Neural cell (in vitro differentiated cells): Measurements from ENCODE around the gene BCL11B. TPM values are rescaled to one million over a fixed set of nuclear protein-coding genes. Genes with fewer than 3 reads are reported as not detected.

Source experiments
- H2AFZ ChIP-seq: fragments of 200-600, 300-800 bp; sonication (generic), shearing (Covaris generic); 2 replicates; pipeline ENCODE4 v1.6.0; 2014; ENCODE audit warnings: low read depth, mild to moderate bottlenecking, antibody characterized with exemption, low read length, moderate library complexity
- H3F3A ChIP-seq: fragments of 200-600 bp; shearing (Covaris generic); 2 replicates; pipeline ENCODE4 v1.6.1; 2016; ENCODE audit warnings: mild to moderate bottlenecking, moderate library complexity, mixed read lengths, antibody characterized with exemption, low read length; ENCODE audit not compliant: insufficient read depth, poor library complexity, severe bottlenecking
- H3K27ac ChIP-seq: fragments of 200-600, 300-800 bp; sonication (generic), shearing (Covaris generic); 2 replicates; pipeline ENCODE4 v1.5.1; 2014; ENCODE audit warnings: mild to moderate bottlenecking, low read length, moderate library complexity
- H3K27me3 ChIP-seq: fragments of 300-800, 200-600 bp; sonication (generic), shearing (Covaris generic); 2 replicates; pipeline ENCODE4 v1.6.0; 2014; ENCODE audit warnings: mild to moderate bottlenecking, low read depth, low read length, moderate library complexity; ENCODE audit not compliant: insufficient read depth
- H3K36me3 ChIP-seq: fragments of 300-800, 200-600 bp; sonication (generic), shearing (Covaris generic); 2 replicates; pipeline ENCODE4 v1.5.1; 2014; ENCODE audit warnings: mild to moderate bottlenecking, antibody characterized with exemption, low read length, moderate library complexity; ENCODE audit not compliant: insufficient read depth
- H3K4me2 ChIP-seq: fragments of 300-800, 200-600 bp; sonication (generic), shearing (Covaris generic); 2 replicates; pipeline ENCODE4 v1.6.0; 2014; ENCODE audit warnings: mild to moderate bottlenecking, low read length
- H3K4me3 ChIP-seq: fragments of 300-800, 200-600 bp; sonication (generic), shearing (Covaris generic); 2 replicates; pipeline ENCODE4 v1.5.1; 2014; ENCODE audit warnings: mild to moderate bottlenecking, low read length, moderate library complexity
- H3K79me2 ChIP-seq: fragments of 200-600 bp; shearing (Covaris generic); replicated peaks from 2 replicates; pipeline ENCODE4 v1.6.0; 2014; ENCODE audit warnings: mild to moderate bottlenecking, low read length, moderate library complexity; ENCODE audit not compliant: insufficient read depth
- H3K9ac ChIP-seq: fragments of 300-800, 200-600 bp; sonication (generic), shearing (Covaris generic); 2 replicates; pipeline ENCODE4 v1.6.1; 2016; ENCODE audit warnings: mild to moderate bottlenecking, low read length, mixed read lengths
- H3K9me2 ChIP-seq: fragments of 200-600 bp; shearing (Covaris generic); 2 replicates; pipeline ENCODE4 v1.6.1; 2016; ENCODE audit warnings: mild to moderate bottlenecking, low read length, mixed read lengths; ENCODE audit not compliant: insufficient read depth
- H3K9me3 ChIP-seq: fragments of 200-600, 300-800 bp; sonication (generic), shearing (Covaris generic); 2 replicates; pipeline ENCODE4 v1.6.1; 2016; ENCODE audit warnings: mild to moderate bottlenecking, mixed run types, low read length, moderate library complexity, mixed read lengths
- H4K20me1 ChIP-seq: fragments of 200-600 bp; shearing (Covaris generic); 2 replicates; pipeline ENCODE4 v1.6.1; 2016; ENCODE audit warnings: mild to moderate bottlenecking, mixed run types; ENCODE audit not compliant: insufficient read depth
- EP300 ChIP-seq: fragments of 450-650 bp; conservative IDR thresholded peaks from 2 replicates; pipeline ENCODE4 v1.6.1; 2014; ENCODE audit warnings: antibody characterized with exemption, mild to moderate bottlenecking, moderate library complexity; ENCODE audit not compliant: poor library complexity, severe bottlenecking
- EZH2 ChIP-seq: fragments of 200-600, 300-800 bp; shearing (Covaris generic), sonication (generic); IDR thresholded peaks from 2 replicates; pipeline ENCODE4 v1.6.1; 2014; ENCODE audit warnings: antibody characterized with exemption, low read length, borderline replicate concordance, mild to moderate bottlenecking; ENCODE audit not compliant: insufficient read depth, poor library complexity, severe bottlenecking
- MXI1 ChIP-seq: fragments of 450-650 bp; conservative IDR thresholded peaks from 2 replicates; pipeline ENCODE4 v1.6.1; 2014; ENCODE audit warnings: antibody characterized with exemption, mild to moderate bottlenecking; ENCODE audit not compliant: poor library complexity, severe bottlenecking
- POLR2AphosphoS5 ChIP-seq: IDR thresholded peaks from 2 replicates; pipeline ENCODE4 v1.6.1; 2012
- RAD21 ChIP-seq: fragments of 450-650 bp; conservative IDR thresholded peaks from 2 replicates; pipeline ENCODE4 v1.6.1; 2014; ENCODE audit warnings: antibody characterized with exemption, mild to moderate bottlenecking, moderate library complexity
- REST ChIP-seq: IDR thresholded peaks from 2 replicates; pipeline ENCODE4 v1.6.1; 2012; ENCODE audit warnings: borderline replicate concordance
- SMC3 ChIP-seq: fragments of 450-650 bp; conservative IDR thresholded peaks from 2 replicates; pipeline ENCODE4 v1.6.1; 2014; ENCODE audit warnings: antibody characterized with exemption, mild to moderate bottlenecking, moderate library complexity; ENCODE audit not compliant: poor library complexity
- TAF1 ChIP-seq: IDR thresholded peaks from 2 replicates; pipeline ENCODE4 v1.6.1; 2012; ENCODE audit warnings: low read depth
- polyA plus RNA-seq: library from polyadenylated mRNA; depleted of rRNA; stranded (reverse); fragments of >200 nt; gene quantifications from 2 replicates; pipeline ENCODE4 v1.2.3, GENCODE V29; 2014
- TF ChIP-seq, protein P1 (sequence below): fragments of 450-650 bp; IDR thresholded peaks from 2 replicates; pipeline ENCODE4 v1.5.1; 2014; ENCODE audit warnings: antibody characterized with exemption, mild to moderate bottlenecking, moderate library complexity; ENCODE audit not compliant: poor library complexity, severe bottlenecking

The BCL11B gene
- polyA plus RNA-seq, 1 donor from 2014 or later = 104 TPM

GRCh38 chr14:99296517-99296916 lies 24.5 kb upstream of the BCL11B start:
- H4K20me1 ChIP-seq = no peaks in the 10 kb centered on the region
- no peaks in the 10 kb centered on the region for H3K9me3 ChIP-seq
- H3K27ac ChIP-seq = no peak overlapping the region
- no peaks in the 10 kb centered on the region for H3K27me3 ChIP-seq
- H2AFZ ChIP-seq = no peak overlapping the region
- no peak overlapping the region for H3K4me3 ChIP-seq
- H3K9ac ChIP-seq = no peak overlapping the region
- TF ChIP-seq, protein P1, sequence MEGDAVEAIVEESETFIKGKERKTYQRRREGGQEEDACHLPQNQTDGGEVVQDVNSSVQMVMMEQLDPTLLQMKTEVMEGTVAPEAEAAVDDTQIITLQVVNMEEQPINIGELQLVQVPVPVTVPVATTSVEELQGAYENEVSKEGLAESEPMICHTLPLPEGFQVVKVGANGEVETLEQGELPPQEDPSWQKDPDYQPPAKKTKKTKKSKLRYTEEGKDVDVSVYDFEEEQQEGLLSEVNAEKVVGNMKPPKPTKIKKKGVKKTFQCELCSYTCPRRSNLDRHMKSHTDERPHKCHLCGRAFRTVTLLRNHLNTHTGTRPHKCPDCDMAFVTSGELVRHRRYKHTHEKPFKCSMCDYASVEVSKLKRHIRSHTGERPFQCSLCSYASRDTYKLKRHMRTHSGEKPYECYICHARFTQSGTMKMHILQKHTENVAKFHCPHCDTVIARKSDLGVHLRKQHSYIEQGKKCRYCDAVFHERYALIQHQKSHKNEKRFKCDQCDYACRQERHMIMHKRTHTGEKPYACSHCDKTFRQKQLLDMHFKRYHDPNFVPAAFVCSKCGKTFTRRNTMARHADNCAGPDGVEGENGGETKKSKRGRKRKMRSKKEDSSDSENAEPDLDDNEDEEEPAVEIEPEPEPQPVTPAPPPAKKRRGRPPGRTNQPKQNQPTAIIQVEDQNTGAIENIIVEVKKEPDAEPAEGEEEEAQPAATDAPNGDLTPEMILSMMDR = no peak
- TF ChIP-seq EZH2 (no peak), RAD21 (no peak), REST (no peak), EP300 (no peak), MXI1 (no peak), POLR2AphosphoS5 (no peak), SMC3 (no peak), TAF1 (no peak)
- no peaks in the 10 kb centered on the region for H3F3A ChIP-seq
- no peaks in the 10 kb centered on the region for H3K79me2 ChIP-seq
- H3K9me2 ChIP-seq = no peaks in the 10 kb centered on the region
- no peak overlapping the region for H3K4me2 ChIP-seq
- H3K36me3 ChIP-seq = no peaks in the 10 kb centered on the region

DNA sequence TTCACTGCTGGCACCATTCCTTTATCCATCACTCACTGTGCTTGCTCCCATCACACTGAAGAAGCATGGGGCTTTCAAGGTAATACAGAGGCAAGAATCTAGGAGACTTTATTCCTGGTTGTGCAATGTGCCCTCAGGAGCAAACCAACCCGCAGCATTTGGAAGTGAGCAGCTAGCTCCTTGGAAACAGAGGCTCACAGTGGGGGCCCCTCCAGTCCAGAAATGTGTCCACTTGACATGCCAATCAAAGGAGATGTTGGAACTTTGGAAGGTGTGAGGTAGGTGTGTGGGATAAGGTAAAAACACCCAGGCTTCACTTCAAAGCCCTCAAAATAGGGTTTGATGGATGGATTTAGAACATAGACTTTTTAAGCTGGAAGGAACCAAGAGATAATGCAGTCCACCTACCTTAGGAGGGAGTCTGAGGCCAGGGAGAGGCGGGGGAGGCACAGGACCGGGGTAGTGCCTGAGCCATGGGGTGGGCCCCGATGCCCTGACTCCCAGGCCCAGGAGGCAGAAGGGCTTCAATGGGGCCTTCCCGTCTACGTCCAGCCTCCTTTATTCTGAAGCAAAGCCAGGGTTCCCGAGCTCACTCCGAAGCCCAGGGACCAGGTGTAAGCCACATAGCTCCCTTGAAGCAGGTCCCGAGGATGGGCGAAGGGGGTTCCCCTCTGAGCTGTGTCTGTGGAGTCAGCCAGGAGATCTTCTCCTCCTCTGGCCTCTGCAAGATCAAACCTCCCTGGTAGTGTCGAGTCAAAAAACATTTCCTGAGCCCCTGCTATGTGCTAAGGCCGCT lies 17.6 kb upstream of the BCL11B start:
- H3K4me2 ChIP-seq = no peak overlapping the region
- no peak overlapping the region for H2AFZ ChIP-seq

More for the DNA sequence above, 17.6 kb upstream of the BCL11B start:
- H4K20me1 ChIP-seq = no peaks in the 10 kb centered on the region
- H3K79me2 ChIP-seq = no peaks in the 10 kb centered on the region
- no peak overlapping the region for H3K9ac ChIP-seq
- H3K27ac ChIP-seq = no peak overlapping the region
- H3K4me3 ChIP-seq = no peak overlapping the region
- H3K27me3 ChIP-seq = no peaks in the 10 kb centered on the region
- H3K36me3 ChIP-seq = no peaks in the 10 kb centered on the region
- H3K9me3 ChIP-seq = no peaks in the 10 kb centered on the region
- H3F3A ChIP-seq = no peaks in the 10 kb centered on the region
- no peaks in the 10 kb centered on the region for H3K9me2 ChIP-seq
- TF ChIP-seq SMC3 (no peak), REST (no peak), RAD21 (no peak), EZH2 (no peak), EP300 (no peak), POLR2AphosphoS5 (no peak)
- TF ChIP-seq, protein P1 = no peak
